ENCODE results near the gene HRH2.
"Not testable (repeated sequence)": the region's sequence is repeated elsewhere in the genome, so short reads cannot be mapped to it uniquely, and the experiment has no call there.

HRH2 gene

DNA sequence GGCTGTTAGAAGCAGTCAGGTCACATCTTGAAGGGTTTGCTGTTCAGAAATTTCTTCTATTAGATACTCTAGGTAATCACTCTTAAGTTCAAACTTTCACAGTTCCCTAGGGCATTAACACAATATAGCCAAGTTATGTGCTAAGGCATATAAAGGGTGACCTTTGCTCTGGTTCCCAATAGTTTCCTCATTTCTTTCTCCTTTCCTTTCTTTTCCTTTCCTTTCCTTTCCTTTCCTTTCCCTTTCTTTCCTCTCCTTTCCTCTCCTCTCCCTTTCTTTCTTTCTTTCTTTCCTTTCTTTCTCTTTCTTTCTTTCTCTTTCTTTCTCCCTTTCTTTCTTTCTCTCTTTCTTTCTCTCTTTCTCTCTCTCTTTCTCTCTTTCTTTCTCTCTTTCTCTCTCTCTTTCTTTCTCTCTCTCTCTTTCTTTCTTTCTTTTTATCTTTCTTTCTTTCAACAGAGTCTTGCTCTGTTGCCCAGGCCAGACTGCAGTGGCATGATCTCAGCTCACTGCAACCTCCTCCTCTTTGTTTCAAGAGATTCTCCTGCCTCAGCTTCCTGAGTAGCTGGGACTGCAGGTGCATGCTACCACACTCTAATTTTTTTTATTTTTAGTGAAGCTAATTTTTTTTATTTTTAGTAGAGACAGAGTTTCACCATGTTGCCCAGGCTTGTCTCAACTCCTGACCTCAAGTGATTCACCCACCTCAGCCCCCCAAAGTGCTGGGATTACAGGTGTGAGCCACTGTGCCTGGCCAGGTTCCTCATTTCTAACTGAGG is 7.3 kb upstream of the HRH2 start:
- DNase-seq: not testable (repeated sequence)

- DNase-seq: no peak
Measured at GRCh38 chr5:175652741-175653663, 4.9 kb upstream of the HRH2 start.

DNA sequence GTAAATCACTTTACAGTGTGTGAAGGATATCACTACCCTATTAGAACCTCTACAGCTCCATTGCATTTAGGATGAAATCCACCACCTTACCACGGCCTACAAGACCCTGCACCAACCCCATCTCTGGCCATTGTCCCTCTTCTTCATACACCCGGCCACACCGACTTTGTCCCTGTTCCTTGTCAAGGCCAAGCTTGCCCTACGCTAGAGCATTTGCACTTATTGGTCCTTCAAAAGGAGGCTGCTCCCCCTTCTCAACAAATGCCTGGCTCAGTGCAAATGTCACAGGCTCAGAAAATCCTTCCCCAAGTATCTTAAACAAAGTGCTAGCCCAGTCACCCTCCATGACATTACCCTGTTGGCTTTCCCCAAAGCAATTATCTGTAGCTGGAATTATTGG is 4.1 kb upstream of the HRH2 start:
- DNase-seq: no peak

DNA sequence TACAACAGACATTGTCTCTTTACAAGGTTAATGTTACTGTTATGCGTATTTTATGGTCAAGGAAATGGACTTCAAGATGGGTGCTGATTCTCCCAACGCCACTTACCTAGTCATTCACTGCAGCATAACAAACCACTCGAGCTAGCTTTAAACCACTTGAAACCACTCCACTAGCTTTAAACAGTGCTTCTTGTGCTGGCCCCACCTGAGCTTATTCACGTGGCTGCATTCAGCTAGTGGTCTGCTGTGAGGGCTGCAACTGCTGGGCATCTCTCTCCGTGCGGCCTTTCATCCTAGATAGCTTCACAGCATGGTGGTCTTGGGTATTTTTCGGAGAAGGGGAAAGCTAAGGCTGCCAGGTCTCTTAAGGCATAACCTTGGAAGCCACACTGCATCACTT is 3.5 kb upstream of the HRH2 start:
- DNase-seq: peak; percentile 63

DNA sequence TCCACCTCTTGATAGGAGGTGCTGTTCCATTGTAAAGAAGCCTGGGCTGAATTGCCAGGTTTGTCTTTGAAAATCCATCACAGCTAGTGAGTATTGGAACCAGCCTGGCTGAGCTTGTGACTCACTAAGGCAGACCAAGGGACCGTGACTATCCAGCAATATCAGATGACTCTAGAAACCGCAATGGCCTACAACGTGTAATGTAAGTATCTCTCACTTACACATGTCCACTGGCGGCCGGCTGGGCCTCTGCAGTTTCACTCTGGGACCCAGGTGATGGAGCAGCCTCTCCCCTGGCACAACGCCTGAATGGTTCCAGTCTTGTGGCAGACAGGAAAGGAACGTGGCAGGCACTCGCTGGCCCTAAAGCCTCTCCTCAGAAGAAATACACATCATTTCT is 3.1 kb upstream of the HRH2 start:
- DNase-seq: no peak

- DNase-seq: no peak
Measured at GRCh38 chr5:175655411-175655810, 2.5 kb upstream of the HRH2 start.

- DNase-seq: no peak
Measured at GRCh38 chr5:175656966-175657365, 905 bp upstream of the HRH2 start.

DNA sequence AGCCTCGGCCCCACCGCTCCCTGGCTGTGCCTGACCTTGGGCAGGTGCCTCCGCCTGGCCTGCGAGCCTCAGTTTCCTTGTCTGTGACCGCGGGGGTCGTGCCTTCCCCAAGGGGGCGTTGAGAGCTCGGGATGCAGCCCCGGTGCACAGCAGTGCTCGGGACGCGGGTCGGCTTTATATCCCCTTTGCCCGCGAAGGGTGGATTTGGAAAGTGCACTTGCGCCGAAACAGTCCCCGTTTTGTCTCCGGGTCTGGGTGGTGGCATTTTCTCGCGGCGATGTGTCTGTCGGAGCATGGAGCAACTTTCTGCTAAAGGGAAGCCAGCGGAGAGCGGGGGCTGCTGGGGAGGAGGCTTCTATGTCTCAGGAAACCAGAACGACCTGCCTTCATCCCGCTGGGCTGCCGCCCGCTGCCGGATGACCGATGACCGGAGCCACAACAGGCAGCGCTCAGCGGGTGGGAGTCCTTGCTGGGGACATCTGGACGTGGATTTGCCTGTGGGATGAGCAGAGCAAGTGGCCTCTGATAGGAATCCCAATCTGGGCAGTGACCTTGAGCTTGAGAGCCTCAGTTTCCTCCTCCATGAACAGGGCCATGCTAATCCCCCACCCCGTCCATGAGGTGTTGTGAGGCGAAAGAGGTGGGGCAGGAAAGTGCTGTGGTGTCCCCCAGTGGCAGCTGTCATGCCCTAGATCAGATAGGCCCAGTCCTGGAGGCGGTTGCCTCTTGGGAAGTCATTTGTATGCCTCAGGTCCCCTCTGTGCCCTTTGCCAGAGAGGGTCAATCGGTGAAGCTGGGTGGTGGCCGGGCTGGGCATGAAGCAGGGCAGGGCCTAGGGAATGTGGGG is 651 bp downstream of the HRH2 start:
- DNase-seq: no peak

- no peak for DNase-seq
Measured at GRCh38 chr5:175659546-175660253, 1.8 kb downstream of the HRH2 start.

GRCh38 chr5:175663186-175664184 is 5.6 kb downstream of the HRH2 start:
- no peak for DNase-seq

DNA sequence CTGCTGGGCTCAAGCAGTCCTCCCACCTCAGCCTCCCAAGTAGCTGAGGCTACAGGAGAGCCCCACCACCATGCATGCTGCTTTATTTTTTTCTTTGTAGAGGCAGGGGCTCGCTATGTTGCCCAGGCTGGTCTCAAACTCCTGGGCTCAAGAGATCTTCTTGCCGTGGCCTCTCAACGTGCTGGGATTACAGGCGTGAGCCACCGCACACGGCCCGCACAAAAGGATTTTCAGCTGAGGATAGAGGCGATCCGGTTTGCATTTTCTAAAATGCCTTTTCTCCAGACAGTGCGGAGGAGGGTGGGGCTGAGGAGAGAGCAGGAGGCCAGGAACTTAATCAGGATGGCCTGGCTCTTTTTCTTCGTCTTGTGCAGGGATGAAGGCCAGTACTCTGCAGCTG is 6.9 kb downstream of the HRH2 start:
- DNase-seq: no peak

- DNase-seq: no peak
Measured at GRCh38 chr5:175666216-175666615, 8.3 kb downstream of the HRH2 start.

DNA sequence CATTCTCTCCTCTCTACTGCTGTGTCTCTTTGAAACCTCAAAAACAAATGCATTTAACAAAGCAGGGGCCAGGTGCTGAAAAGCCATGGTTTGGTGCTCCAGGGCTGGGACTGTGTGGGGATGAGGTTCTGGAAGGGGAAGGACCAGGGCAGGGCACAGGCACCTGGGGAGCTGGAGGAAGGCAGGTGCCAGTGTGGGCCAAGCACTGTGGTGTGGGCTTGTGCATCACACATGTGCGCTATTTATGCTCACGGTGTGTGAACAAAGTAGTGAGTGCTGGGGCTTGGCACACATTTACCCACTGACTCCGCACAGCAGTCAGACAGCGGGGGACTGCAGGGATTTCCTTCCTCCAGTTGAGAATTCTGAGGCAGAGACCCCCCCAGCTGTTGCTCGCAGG is 10.1 kb downstream of the HRH2 start:
- DNase-seq: no peak

DNA sequence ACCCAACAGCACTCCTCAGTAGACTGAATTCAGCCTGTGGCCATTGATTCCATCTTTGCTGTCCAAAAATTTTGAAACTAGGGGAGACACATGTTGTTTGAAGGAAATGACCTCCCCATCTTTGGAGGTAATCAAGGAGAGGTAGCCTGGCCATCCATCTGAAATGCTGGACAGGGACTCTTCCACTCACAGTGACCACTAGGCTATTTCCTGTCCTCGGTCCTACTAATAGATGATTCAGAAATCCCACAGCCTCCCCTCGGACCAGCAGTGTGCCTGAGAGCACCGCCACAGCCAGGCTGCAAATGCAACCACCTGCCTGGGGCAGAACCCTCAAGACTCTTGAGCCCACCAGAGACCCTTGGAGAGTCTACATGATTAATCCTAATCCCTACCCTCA is 12.5 kb downstream of the HRH2 start:
- DNase-seq: no peak

GRCh38 chr5:175671013-175671412 is 13.1 kb downstream of the HRH2 start:
- no peak for DNase-seq

GRCh38 chr5:175672976-175673648 is 15.2 kb downstream of the HRH2 start:
- no peak for DNase-seq

GRCh38 chr5:175674731-175675346 is 17.0 kb downstream of the HRH2 start:
- no peak for DNase-seq

DNA sequence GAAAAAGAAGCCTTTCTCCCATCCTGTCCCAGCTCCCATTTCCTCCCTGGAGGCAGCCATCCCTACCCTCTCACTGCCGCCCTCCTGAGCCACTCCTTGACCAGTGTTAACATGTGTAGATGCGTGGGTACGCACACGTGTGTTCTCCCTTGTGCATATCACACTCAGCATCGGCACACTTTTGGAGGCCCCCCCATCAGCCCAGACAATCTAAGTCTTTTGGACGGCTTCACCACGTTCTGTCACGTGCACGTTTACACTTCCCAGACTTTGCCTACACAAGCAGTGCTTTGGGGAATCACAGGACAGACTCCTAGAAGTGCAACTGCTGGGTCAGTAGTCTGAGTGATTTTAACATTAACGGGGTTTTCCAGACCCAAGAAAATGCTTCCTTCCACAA is 18.0 kb downstream of the HRH2 start:
- no peak for DNase-seq

- no peak for DNase-seq
Measured at GRCh38 chr5:175677571-175677970, 19.7 kb downstream of the HRH2 start.

GRCh38 chr5:175678074-175678473 is 20.2 kb downstream of the HRH2 start:
- DNase-seq: no peak

Measured in DMS153 (cell line).